ENCODE results near the gene DBNL. TPM values are rescaled to one million over a fixed set of nuclear protein-coding genes. Genes with fewer than 3 reads are reported as not detected.

The DBNL gene
- total RNA-seq, 1 donor from 2014 or later: 100 TPM

- intact Hi-C loops (cut with DNase I): loop anchor here (5.0 to 10.0 kb wide), 2 partner anchors 39 to 116 kb away; no protein-coding TSS in a partner anchor
- H3K36me3 ChIP-seq: peaks cover 0 to 47% of the 10 kb centered on the region in 2 donors
- no peak for DNase-seq (ENCODE audit: extremely low spot score in 2 of 2)
- H3K4me1 ChIP-seq: peaks cover 41% of the 10 kb centered on the region
- no peak overlapping the region for H3K4me3 ChIP-seq
- no peak overlapping the region for H3K27ac ChIP-seq
- no peak for TF ChIP-seq CTCF (IDR thresholded peaks at IDR 0.05)
- TF ChIP-seq POLR2A (IDR thresholded peaks at IDR 0.05): no peak
- TF ChIP-seq POLR2AphosphoS5 (IDR thresholded peaks at IDR 0.05; ENCODE audit: insufficient read depth in 1 of 2, low read depth in 1 of 2): no peak
- no peaks in the 10 kb centered on the region for H3K27me3 ChIP-seq
- no peaks in the 10 kb centered on the region for H3K9me3 ChIP-seq
Measured at GRCh38 chr7:44078521-44078920, 34.0 kb downstream of the DBNL start.

- peaks cover 42% of the 10 kb centered on the region for H3K4me1 ChIP-seq
- H3K27ac ChIP-seq: no peak overlapping the region
- H3K9me3 ChIP-seq: no peaks in the 10 kb centered on the region
- intact Hi-C loops (cut with DNase I): loop anchor here (5.0 to 10.0 kb wide), 2 partner anchors 38 to 115 kb away; no protein-coding TSS in a partner anchor
- TF ChIP-seq POLR2AphosphoS5 (IDR thresholded peaks at IDR 0.05; ENCODE audit: insufficient read depth in 1 of 2, low read depth in 1 of 2) (no peak), CTCF (IDR thresholded peaks at IDR 0.05) (no peak), POLR2A (IDR thresholded peaks at IDR 0.05) (no peak)
- H3K36me3 ChIP-seq: peaks cover 0 to 42% of the 10 kb centered on the region in 2 donors
- no peaks in the 10 kb centered on the region for H3K27me3 ChIP-seq
- DNase-seq (ENCODE audit: extremely low spot score in 2 of 2): no peak
- no peak overlapping the region for H3K4me3 ChIP-seq
Measured at GRCh38 chr7:44079331-44080021, 35.0 kb downstream of the DBNL start.

GRCh38 chr7:44080118-44080517 lies 35.6 kb downstream of the DBNL start:
- H3K27me3 ChIP-seq: no peaks in the 10 kb centered on the region
- H3K9me3 ChIP-seq: no peaks in the 10 kb centered on the region
- H3K27ac ChIP-seq: no peak overlapping the region
- peaks cover 40% of the 10 kb centered on the region for H3K4me1 ChIP-seq
- TF ChIP-seq CTCF (IDR thresholded peaks at IDR 0.05) (no peak), POLR2A (IDR thresholded peaks at IDR 0.05) (no peak), POLR2AphosphoS5 (IDR thresholded peaks at IDR 0.05; ENCODE audit: insufficient read depth in 1 of 2, low read depth in 1 of 2) (no peak)
- H3K4me3 ChIP-seq: no peak overlapping the region
- intact Hi-C loops (cut with DNase I): no loop called here
- H3K36me3 ChIP-seq: peaks cover 0 to 42% of the 10 kb centered on the region in 2 donors
- DNase-seq (ENCODE audit: extremely low spot score in 2 of 2): no peak

- H3K4me3 ChIP-seq: no peak overlapping the region
Measured at GRCh38 chr7:44080686-44081265, 36.3 kb downstream of the DBNL start.

More at GRCh38 chr7:44080686-44081265, 36.3 kb downstream of the DBNL start:
- Histone ChIP-seq H3K9me3 (no peaks in the 10 kb centered on the region), H3K4me1 (peaks cover 44% of the 10 kb centered on the region), H3K36me3 (peaks cover 0 to 42% of the 10 kb centered on the region in 2 donors), H3K27me3 (no peaks in the 10 kb centered on the region), H3K27ac (peak overlapping the region; percentile 89)
- intact Hi-C loops (cut with DNase I): no loop called here
- TF ChIP-seq CTCF (IDR thresholded peaks at IDR 0.05) (no peak), POLR2A (IDR thresholded peaks at IDR 0.05) (no peak), POLR2AphosphoS5 (IDR thresholded peaks at IDR 0.05; ENCODE audit: insufficient read depth in 1 of 2, low read depth in 1 of 2) (no peak)
- no peak for DNase-seq (ENCODE audit: extremely low spot score in 2 of 2)
